GM18861 (cell line): ENCODE data around the gene OR1C1.
"Not testable (repeated sequence)": the region's sequence is repeated elsewhere in the genome, so short reads cannot be mapped to it uniquely, and the experiment has no call there.

Experiments
- ATAC-seq: cut with Tn5 transposase; IDR thresholded peaks from one replicate; pipeline ENCODE4 v1.9.1; 2021; ENCODE audit not compliant: unreplicated experiment

The OR1C1 gene, protein sequence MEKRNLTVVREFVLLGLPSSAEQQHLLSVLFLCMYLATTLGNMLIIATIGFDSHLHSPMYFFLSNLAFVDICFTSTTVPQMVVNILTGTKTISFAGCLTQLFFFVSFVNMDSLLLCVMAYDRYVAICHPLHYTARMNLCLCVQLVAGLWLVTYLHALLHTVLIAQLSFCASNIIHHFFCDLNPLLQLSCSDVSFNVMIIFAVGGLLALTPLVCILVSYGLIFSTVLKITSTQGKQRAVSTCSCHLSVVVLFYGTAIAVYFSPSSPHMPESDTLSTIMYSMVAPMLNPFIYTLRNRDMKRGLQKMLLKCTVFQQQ

DNA sequence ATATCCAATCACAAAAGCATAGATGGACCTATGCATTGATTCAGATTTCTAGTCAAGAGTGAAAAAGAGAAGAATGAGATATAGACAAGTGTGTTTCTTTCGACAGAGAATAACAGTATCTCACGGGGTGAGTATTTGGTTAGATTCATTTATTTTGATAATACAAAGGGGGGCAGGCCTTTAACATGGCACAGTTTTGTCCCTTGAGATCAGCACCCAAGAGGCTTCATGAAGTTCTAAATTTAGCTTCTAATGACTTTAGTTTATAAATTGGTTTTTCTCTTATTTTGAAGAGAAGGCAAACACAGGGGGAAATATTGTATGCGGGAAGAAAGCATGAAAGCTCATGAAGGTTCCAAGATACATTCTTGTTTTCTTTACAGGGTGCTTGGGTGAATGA, at the start of gene OR1C1:
TSS of gene OR1C1 (minus strand) at position 101 of the 400 bp plus-strand sequence. CDS start 2,150 bp downstream, outside the sequence.
- no peak for ATAC-seq

DNA sequence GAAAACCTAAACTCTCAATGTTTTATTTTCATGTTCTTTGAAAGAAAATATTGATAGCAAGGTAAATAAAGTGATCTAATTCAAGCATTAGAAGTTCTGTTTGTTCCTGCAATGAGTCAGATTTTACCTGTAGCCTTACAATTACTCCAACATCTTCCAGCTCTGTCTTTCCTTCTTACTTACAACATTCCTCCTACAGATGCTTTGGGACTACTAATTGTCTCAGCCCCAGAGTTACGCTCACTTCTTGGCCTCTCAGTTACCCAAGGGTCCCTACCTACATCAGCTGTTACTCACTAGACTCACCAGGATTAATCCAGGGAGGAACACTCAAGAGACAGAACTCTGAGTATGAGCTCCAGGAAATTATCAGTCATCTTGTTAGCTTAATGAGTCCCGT, 37.2 kb upstream of the OR1C1 start:
- no peak for ATAC-seq

DNA sequence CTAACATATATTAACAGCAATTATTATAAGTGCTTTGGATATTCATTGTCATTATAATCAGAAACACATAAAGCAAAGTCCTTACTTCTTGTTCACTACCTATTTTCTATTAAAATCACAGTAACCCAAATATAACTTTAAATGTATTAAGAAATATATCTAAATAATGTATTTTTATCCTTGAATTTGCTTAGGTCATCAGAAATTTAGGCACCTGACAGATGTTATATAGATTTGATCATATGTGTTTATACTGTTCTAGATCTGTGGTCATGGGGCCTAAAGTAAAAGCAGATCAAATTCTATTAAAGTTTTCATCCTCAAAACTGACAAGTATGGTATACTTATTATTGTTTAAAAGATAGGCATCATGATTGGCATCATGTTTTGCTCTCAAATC, 9.2 kb upstream of the OR1C1 start:
- ATAC-seq, result no peak

DNA sequence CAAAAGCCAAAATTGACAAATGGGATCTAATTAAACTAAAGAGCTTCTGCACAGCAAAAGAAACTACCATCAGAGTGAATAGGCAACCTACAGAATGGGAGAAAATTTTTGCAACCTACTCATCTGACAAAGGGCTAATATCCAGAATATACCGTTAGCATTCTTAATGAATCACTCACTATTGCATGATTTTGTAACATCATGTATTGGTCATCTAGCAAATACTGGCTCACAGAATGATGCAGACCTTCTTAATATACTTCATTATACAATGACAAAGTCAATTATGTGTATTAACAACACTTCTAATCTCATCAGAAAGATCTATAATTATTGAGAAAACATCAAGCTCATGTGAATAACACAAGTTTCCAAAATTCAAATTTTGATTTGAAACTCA, 6.0 kb downstream of the OR1C1 start:
- ATAC-seq, result not testable (repeated sequence)

DNA sequence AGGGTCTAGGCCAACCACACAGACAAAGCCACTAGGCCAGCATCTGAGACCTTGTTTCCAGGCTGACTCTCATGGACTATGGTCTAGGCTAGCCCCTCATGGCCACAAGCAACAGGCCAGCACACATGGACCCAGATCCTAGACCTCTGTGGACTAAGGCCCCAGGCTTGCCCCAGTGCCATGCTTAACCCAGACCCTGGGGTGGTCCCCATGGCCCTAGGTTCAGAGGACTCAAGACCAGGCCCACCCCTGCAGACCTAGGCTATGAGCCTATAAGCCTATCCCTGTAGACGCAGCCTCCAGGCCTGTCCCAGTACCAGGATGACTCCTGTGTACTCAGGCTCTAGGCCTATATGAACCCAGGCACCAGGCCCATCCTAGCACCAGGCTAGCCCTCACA, 10.5 kb downstream of the OR1C1 start:
- no peak for ATAC-seq

DNA sequence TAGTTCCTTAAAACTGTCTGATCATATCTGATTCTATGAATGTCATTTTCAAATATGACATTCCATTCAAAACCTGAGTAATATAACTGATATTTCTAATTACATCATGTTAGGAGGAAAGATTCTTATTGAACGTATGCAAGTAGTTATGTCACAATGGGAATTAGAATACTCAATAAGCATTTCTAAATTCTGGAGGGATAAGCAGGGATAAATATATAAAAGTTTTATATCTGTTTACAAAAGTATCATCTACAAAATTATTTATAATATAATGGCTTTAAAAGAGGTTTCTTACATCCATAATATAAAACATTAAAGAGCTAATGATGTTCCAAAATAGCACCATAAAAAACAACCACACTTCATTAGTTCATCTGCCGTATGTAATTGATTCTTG, 12.3 kb downstream of the OR1C1 start, which contains the start of gene OR14A2:
TSS of gene OR14A2 (minus strand) at position 101 of the 400 bp plus-strand sequence.
- ATAC-seq, result no peak

DNA sequence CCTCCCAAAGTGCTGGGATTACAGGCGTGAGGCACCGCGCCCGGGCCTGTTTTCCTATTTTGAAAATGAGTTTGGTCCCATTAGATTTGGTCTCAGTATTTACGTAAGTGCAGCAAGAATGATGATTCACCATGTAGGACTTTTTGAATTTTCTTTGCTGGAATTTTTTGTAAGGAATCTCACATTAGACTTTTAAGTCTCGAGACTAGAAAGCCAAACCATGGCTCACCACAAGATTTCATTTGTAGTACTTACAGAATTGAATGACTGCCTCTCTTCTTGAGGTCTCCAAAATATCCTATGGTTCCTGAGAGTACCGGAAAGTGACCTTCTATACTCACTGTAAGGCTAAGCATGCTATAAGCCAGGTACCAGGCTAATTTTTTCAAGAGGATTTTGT, 12.7 kb downstream of the OR1C1 start:
- no peak for ATAC-seq

DNA sequence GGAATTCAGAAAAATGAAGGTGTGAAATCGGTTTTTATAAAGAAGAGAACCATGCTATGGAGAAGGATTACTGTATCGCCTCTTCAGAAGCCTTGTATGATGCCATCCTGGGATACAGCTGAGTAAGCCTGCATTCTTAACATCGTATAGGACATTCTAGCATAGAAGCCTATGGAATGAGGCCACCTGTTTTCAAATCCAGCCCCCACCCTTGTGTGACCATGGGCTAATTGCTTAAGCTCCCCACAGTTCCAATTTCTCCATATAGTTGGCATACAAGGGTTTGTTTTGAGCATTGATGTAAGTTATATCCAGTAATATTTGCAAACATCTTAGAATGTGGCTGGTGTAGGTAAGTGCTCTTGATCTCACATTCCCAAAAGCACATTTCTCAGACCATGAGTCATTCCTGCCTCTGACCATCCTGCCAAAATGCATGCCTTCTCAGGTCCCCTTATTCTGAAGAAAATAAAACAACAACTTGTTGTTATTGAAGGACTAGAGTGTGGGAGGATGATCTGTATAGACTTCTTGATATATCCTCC, 13.9 kb downstream of the OR1C1 start:
- no peak for ATAC-seq

DNA sequence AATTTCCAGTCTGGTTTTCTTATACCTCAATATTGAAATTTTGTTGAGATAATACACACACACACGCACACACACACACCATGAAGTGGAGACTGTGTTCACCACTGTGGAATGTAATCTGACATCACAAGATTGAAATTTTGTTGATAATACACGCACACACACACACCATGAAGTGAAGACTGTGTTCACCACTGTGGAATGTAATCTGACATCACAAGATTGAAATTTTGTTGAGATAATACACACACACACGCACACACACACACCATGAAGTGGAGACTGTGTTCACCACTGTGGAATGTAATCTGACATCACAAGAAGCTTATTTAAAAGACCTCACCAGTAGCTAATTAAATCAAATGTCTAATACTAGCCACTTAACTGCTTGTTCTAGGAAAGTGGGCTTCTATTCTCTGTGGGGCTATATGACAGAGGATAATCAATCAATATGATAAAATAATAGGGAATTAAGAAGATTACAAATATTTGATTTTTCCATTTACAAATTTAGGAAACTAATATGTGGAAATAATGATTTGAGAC, 18.1 kb downstream of the OR1C1 start:
- not testable (repeated sequence) for ATAC-seq

DNA sequence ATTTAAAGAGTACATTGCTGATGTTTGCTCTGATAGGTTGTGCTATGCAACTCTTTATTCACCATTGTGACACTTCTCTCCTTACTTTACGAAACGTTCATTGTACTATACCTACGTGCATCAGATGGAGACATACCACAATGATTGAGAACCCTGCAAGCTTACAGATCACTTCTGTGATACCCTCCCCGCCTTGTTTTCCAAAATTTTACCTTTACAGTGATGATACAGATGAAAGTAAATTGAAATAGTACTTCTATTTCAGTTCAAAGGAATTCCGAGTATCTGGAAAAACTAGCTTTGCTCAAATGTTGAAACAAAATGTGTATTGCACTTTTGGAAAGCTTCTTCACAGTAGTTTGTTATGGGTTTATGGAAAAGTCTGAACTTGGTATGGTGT, 18.6 kb downstream of the OR1C1 start:
- no peak for ATAC-seq

DNA sequence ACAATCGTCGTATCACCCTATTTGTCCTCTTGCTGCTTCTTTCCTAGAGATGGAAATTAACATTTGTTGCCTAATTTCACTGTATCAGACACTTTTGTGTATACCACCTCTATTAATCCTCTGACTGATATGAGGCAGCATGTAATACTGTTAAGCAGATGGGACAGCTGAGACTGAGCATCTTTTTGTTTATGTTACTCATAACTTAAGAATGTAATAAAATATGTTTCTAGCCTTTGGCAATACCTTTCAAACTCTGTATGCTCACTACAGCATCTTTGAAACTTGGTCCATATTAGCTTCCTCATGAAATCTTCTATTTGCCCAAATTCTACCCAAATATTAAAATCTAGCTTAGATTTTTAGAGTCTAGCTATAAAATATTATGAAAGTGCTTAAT, 19.6 kb downstream of the OR1C1 start:
- no peak for ATAC-seq

DNA sequence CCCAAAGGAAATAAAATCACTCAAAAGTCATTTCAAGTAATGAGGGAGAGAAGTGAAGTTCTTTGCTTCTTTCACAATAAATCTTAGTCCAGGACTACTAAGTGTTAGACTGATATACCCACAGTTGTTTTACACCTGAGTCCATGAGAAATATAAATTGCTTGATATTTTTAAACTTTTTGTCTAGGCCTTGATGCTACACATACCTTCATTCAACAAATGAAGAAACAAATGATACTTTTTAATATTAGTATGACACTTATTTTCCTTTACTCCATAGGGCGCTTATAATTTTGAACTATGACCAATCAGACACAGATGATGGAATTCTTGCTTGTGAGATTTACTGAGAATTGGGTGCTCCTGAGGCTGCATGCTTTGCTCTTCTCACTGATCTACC, 22.0 kb downstream of the OR1C1 start, which contains the start of gene OR14K1:
TSS of gene OR14K1 (plus strand) at position 301 of the 400 bp plus-strand sequence. CDS start at position 301, 0 bp downstream.
- ATAC-seq, result no peak

DNA sequence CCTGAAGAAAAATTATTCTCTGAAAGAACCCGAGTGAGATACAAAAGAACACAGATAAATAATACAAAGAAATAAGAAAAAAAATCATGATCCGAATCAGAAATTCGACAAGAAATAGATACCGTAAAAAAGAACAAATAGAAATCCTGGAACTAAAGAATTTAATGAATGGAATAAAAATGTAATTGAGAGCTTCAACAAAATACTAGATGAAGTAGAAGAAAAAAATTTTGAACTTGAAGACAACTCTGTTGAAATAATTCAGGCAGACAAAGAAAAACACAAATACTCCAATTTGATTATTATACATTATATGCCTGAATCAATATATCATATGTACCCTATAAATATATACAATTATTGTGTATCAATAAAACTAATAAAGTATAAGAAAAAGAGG, 39.1 kb downstream of the OR1C1 start:
- ATAC-seq, result no peak

DNA sequence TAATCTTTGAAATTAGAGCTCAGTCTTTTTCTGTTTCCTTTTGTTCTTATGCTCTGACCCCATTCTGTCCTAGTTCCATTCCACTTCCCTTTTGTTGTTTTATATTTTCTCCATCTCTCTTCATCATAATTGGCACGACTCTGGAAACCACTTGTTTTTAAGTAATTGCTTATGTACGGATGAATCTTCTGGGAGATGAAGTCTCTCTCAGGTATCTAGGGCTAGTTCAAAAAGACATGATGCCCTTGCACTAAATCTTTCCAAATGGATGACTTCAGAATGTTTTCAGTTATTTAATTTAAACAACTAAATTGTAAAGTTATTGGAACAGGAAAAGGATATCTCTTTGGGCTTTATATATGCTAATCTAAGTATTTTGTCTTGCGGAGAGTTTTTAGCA, 43.8 kb downstream of the OR1C1 start, which contains the start of gene OR6F1:
TSS of gene OR6F1 (minus strand) at position 101 of the 400 bp plus-strand sequence. CDS start 3,891 bp downstream, outside the sequence.
- ATAC-seq, result no peak

DNA sequence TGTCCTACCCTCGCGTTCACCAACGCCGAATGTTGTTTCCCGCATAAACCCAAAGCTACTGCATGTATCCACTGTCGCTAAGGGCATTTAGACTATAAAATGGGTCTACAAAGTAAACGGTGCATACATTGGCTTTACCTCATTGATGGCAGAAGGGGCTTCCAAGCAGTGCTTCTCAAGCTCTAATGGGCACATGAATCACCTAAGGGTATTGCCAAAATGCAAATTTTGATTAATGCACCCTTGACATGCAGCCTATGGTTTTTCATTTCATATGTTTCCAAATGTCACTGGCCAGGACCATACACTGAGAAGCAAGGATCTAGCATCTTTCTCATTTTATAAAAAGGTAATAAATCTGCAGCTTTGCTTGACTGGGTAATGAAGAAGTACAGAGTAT, 46.6 kb downstream of the OR1C1 start:
- no peak for ATAC-seq

DNA sequence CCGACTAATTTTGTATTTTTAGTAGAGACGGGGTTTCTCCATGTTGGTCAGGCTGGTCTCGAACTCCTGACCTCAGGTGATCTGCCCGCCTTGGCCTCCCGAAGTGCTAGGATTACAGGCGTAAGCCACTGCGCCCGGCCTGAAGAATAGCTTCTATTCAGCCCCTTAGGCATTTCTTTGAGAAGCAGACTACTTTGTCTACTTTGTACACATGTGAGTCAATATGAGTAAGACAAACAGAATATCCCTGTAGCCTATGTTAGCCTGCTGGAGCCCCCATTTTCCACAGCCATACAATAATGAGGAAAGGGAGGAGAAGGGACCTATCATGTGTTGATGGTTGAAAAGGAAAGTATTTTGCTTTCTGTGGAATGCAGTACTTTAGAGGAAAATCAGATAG, 49.7 kb downstream of the OR1C1 start:
- not testable (repeated sequence) for ATAC-seq
